Adipose tissue (tissue), 3 donors: ENCODE results near the gene NISCH. TPM values are rescaled to one million over a fixed set of nuclear protein-coding genes. Genes with fewer than 3 reads are reported as not detected.

Experiments
- H3K27ac ChIP-seq: one replicate; pipeline ENCODE4 v1.5.1; 2013; ENCODE audit warnings: low read depth, low read length
- WGBS, 3 donors: extraction: QIAGEN DNeasy Blood & Tissue Kit; methylation state at CpG; one replicate each; pipeline ENCODE4 v1.1.7; 2013; 5-methylcytosine and 5-hydroxymethylcytosine counted together
- polyA plus RNA-seq, 3 donors: library from polyadenylated mRNA; stranded (reverse); fragments of 200-250 nt; gene quantifications; one replicate each; pipeline ENCODE4 v1.2.3, GENCODE V29; 2013
- donor health status: healthy with polysubstance abuse.
- donor health status: Bipolar disorder and iron deficiency.
- donor health status: healthy.

NISCH gene
- polyA plus RNA-seq, 3 donors = 27.5 to 46.8 (median 41.2) TPM

- WGBS, 3 donors = 87 to 89% (median 89%) methylated on average over 14 of the region's 14 CpGs
- H3K27ac ChIP-seq = no peak overlapping the region
Measured at GRCh38 chr3:52483081-52483480, 27.7 kb downstream of the NISCH start.

- 82 to 83% (median 83%) methylated on average over 13 of the region's 13 CpGs for WGBS, 3 donors
- H3K27ac ChIP-seq = no peak overlapping the region
Measured at GRCh38 chr3:52483577-52484381, 28.4 kb downstream of the NISCH start.

DNA sequence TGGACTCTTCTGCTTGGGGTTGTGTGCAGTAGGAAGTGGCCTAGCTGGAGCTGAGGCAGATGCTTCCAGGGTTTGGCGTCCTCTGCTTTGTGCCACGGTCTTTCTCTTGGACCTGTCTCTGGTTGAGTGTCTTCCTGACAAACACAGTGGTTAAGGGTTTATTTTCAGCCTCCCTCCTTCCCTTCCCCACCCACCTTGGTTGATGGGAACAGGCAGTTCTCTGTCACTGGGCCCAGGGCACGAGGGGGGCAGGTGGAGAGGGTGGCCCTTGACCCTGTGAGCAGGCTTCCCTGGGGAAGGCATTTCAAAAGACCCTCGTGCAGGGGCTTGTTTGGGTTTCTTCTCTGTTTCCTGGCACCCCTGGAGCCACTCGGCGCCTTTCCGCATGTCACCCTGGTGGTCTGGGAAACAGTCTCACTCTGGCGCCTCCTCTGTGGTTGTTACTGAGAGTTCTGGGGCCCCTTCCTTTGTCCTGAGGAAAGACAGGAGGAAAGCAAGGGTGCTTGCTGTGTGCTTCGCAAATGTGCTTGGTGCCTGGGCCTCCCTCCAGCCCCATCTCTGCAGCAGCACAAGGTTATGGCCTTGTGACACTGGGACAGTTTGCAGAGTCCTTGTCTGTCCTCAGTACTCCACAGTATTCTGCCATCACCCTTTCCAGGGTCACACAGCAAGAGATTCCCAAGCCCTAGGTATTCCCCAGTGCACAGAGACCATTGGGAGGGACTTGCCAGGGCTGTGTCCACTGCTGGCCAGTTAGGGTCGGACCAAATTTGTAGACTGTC, 29.5 kb downstream of the NISCH start:
- 76 to 87% (median 80%) methylated on average over 10 of the region's 10 CpGs for WGBS, 3 donors
- no peak overlapping the region for H3K27ac ChIP-seq

DNA sequence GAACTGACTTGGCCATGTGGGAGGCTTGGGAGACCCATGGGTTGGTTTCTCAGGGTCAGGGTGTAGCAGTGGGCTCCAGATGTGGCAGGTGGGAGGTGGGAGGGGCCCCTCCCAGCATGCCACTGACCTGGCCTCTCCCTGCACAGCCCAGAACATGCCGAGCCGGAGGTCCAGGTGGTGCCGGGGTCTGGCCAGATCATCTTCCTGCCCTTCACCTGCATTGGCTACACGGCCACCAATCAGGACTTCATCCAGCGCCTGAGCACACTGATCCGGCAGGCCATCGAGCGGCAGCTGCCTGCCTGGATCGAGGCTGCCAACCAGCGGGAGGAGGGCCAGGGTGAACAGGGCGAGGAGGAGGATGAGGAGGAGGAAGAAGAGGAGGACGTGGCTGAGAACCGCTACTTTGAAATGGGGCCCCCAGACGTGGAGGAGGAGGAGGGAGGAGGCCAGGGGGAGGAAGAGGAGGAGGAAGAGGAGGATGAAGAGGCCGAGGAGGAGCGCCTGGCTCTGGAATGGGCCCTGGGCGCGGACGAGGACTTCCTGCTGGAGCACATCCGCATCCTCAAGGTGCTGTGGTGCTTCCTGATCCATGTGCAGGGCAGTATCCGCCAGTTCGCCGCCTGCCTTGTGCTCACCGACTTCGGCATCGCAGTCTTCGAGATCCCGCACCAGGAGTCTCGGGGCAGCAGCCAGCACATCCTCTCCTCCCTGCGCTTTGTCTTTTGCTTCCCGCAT, 31.8 kb downstream of the NISCH start:
- no peak overlapping the region for H3K27ac ChIP-seq
- WGBS, 3 donors = 88 to 92% (median 92%) methylated on average over 27 to 31 of the region's 31 CpGs

GRCh38 chr3:52487788-52488691, 32.6 kb downstream of the NISCH start:
- H3K27ac ChIP-seq = no peak overlapping the region
- WGBS, 3 donors = 96% methylated on average over 59 of the region's 59 CpGs

GRCh38 chr3:52488746-52489145, 33.3 kb downstream of the NISCH start:
- 89 to 96% (median 94%) methylated on average over 3 of the region's 3 CpGs for WGBS, 3 donors
- no peak overlapping the region for H3K27ac ChIP-seq

DNA sequence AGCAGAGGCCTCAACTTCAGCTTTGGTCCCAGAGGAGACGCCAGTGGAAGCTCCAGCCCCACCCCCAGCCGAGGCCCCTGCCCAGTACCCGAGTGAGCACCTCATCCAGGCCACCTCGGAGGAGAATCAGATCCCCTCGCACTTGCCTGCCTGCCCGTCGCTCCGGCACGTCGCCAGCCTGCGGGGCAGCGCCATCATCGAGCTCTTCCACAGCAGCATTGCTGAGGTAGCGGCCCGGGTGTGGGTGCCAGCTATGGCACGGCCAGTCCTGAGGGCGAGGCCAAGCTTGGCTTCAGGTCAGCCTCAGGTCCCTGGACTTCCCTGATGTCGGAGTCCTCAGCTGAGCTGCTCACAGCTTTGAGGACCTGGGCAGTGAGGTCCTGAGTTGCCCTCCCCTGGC, 34.0 kb downstream of the NISCH start:
- 93 to 97% (median 93%) methylated on average over 18 of the region's 18 CpGs for WGBS, 3 donors
- H3K27ac ChIP-seq = no peak overlapping the region

DNA sequence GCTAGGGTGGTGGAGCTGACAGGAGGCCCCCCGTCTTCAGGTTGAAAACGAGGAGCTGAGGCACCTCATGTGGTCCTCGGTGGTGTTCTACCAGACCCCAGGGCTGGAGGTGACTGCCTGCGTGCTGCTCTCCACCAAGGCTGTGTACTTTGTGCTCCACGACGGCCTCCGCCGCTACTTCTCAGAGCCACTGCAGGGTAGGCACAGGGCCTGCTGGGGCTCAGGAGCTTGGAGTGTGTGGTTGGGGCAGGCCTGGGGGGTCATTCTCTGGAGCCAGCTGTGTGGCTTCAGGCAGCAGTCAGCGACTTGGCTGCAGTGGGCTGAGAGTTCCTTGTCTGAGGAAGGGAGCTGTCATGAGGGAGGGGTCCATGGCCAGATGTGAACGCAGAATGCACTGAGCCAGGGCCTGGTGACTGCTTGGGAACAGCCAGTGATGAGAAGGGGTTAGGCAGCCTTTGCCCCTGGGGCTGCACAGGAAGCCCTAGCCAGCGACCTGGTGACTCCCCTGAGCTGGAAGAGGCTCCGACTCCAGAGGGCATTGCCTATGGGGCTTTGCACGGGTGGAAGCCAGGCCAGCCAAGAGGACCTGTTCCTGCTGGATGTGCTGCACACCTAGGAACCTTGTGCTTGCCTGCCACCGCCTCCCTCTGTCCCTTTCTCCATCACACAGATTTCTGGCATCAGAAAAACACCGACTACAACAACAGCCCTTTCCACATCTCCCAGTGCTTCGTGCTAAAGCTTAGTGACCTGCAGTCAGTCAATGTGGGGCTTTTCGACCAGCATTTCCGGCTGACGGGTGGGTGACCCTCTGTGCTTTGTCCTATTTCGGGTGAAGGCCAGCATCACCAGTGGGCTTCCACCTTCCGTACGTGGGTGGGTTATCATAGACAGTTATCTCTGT, 34.9 kb downstream of the NISCH start:
- 65 to 89% (median 69%) methylated on average over 21 to 22 of the region's 22 CpGs for WGBS, 3 donors
- no peak overlapping the region for H3K27ac ChIP-seq

DNA sequence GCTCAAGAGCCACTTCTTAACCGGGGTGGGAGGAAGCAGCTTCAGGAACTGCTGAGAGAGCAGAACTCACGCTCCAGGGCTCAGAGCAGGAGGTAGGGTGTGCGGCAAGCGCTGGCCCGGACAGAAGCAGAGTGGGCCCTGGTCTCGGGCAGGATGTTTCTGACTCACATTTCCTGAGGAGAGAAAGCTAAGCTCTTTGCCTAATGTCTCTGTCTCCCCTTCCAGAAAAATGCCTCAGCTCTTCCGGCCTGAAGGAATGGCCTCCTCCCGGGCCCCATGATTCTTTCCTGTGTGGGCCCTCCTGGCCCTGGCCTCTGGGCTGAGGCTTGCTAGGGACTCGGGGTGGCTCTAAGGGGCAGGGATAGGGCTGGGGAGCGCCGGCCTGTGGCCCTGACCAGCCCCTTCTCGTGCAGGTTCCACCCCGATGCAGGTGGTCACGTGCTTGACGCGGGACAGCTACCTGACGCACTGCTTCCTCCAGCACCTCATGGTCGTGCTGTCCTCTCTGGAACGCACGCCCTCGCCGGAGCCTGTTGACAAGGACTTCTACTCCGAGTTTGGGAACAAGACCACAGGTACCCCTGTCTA, 35.6 kb downstream of the NISCH start:
- H3K27ac ChIP-seq = no peak overlapping the region
- WGBS, 3 donors = 55 to 85% (median 60%) methylated on average over 23 of the region's 23 CpGs

DNA sequence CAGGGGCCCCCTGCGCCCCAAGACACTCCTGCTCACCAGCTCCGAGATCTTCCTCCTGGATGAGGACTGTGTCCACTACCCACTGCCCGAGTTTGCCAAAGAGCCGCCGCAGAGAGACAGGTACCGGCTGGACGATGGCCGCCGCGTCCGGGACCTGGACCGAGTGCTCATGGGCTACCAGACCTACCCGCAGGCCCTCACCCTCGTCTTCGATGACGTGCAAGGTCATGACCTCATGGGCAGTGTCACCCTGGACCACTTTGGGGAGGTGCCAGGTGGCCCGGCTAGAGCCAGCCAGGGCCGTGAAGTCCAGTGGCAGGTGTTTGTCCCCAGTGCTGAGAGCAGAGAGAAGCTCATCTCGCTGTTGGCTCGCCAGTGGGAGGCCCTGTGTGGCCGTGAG, 36.7 kb downstream of the NISCH start:
- WGBS, 3 donors = 92 to 95% (median 94%) methylated on average over 21 of the region's 21 CpGs

GRCh38 chr3:52493232-52494017, 38.0 kb downstream of the NISCH start:
- WGBS, 3 donors = 92 to 95% (median 93%) methylated on average over 7 of the region's 7 CpGs
- no peak overlapping the region for H3K27ac ChIP-seq

More for the DNA sequence above, 36.7 kb downstream of the NISCH start:
- H3K27ac ChIP-seq = no peak overlapping the region

GRCh38 chr3:52494445-52494844, 39.0 kb downstream of the NISCH start:
- H3K27ac ChIP-seq = no peak overlapping the region
- 69 to 78% (median 76%) methylated on average over 7 of the region's 7 CpGs for WGBS, 3 donors

DNA sequence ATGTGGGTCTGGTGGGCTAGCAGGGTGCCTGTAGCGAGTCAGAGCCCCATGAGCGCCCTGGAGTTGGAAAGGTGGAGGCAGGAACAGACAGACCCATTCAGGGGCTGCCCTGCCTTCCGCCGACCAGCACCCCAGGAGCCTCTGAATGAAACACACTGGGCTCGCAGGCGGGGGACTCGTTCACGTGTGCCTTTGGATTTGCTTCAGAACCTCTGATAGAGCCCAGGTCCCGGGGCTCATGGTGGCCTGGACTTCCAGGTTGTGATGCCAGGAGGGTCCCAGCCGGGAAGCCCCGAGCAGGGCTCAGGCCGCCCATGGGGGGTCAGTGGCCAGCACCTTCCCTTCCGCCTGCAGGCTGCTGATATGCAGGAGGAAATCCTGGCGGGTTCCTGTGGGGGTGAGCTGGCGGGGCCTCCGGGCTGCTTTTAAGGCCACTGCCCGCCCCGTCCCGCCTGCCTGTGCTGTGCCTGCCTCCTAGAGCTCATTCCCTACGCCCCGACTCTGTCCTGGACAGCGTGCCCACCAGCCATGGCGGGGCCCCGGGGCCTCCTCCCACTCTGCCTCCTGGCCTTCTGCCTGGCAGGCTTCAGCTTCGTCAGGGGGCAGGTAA, 39.6 kb downstream of the NISCH start, which contains the start of gene STAB1:
Gene STAB1 (plus strand): TSS at position 453 of the 610 bp plus-strand sequence. CDS start 76 bp downstream, at position 529.
- 26 to 64% (median 33%) methylated on average over 25 of the region's 25 CpGs for WGBS, 3 donors
- H3K27ac ChIP-seq = peak within 1 kb of the TSS; percentile 71

DNA sequence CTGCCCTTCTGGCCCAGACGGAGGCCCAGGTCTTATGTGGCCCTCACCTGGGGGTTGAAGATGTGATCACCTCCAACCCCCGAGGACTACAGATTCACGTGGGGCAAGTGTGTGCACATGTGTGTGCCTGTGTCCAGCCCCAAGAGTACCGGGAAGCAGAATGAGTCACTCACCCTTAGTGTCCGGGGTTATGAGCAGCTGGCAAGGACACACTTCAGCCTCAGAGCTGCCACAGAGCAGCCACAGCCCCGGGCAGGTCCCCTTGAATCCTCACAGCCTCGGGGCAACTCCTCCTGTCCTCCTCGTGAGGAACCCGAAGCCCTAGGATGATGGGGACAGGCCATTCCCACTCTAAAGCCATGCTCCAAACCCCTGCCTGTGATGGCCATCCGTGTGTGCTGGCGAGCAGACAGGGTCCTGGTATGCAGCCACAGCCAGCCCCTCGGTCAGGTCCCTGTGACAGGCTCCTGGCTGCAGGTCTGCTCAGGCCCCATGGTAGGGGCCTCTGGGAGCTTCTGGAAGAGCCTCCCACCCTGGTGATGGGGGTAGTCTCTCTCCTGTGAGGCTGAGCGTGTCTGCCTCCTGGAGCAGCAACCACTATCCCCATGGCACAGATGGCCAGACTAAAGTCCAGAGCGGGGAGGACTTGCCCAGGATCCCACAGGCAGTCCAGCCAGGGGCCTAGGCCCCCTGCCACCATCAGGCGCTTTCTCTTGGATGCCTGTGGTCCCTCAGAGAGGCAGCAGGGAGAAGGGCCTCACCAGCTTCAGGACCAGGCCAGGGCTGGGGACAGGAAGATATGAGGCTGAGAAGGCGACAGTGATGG, 40.6 kb downstream of the NISCH start:
- WGBS, 3 donors = 48 to 69% (median 56%) methylated on average over 16 of the region's 16 CpGs
- no peak overlapping the region for H3K27ac ChIP-seq
